NCI-H446 treated with DMSO at 0.1 percent for 48 hours (cell line): ENCODE measurements around the gene COX7A1.
"Not testable (repeated sequence)": the region's sequence is repeated elsewhere in the genome, so short reads cannot be mapped to it uniquely, and the experiment has no call there.

Experiments
- DNase-seq: peaks from one replicate; lab custom pipeline; 2025; lab: John Stamatoyannopoulos, UW

COX7A1 gene

DNA sequence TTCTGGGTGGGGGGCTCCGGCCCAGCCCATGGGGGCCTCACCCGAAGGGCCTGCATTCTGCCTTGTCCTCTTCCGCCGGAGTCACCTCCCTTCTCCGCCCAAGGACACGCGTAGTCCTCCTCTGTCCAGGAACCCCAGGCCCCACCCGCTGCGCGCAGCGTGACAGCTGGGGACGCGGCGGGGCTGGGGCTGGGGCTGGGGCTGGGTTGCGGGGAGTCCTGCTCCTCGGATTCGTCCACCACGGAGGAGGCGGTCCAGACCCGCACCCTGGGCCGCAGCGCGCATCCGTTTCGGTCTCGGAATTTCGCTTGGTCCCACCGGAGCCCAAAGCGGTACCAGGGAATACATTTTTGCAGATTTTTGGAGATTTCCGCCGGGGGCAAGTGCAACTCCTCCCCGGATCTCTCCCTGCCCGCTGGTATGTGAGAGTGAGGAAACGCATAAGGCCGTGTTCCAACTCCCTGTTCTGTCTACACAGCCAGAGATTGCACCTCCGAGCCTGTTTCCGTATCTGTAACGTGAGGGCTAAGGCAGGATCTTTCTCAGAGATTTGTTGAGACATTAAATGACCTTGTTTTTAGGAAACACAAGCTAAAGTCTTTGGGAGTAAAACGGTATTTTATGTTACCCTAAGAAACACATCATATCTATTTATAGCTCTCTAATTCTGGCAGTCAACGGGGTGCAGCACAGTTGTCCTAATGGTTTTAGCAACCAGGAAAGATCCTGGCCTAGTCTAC is at the start of gene COX7A1:
COX7A1 (minus strand) TSS at position 96 of the 740 bp plus-strand sequence; CDS start at position 56, 40 bp downstream.
- DNase-seq, result no peak

DNA sequence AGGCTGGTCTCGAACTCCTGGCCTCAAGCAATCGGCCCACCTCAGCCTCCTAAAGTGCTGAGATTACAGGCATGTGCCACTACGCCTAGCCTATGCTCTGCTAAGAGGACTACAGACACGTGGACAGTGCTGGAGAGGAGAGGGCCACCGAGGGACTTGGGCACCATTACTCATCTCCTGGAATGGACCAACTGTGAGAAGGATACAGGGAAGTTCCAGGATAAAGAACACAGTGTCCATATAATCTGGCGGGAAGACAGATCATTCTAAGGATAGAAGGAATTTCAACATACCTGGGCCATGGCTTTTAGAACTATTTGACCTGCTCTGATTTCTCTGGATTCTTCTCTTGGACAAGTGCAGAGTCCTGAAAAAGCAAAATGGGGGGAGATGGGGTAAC is 49.4 kb upstream of the COX7A1 start:
- DNase-seq, result no peak

DNA sequence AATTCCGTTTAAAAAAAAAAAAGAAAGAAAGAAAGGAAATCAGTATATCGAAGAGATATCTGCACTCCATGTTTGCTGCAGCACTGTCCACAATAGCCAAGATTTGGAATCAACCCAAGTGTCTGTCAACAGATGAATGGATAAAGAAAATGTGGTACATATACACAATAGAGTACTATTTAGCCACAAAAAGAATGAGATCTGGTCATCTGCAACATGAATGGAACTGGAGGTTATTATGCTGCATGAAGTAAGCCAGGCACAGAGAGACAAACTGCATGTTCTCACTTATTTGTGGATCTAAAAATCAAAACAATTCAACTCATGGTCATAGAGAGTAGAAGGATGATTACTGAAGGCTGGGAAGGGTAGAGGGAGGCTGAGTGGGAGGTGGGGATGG is 45.9 kb upstream of the COX7A1 start:
- no peak for DNase-seq

DNA sequence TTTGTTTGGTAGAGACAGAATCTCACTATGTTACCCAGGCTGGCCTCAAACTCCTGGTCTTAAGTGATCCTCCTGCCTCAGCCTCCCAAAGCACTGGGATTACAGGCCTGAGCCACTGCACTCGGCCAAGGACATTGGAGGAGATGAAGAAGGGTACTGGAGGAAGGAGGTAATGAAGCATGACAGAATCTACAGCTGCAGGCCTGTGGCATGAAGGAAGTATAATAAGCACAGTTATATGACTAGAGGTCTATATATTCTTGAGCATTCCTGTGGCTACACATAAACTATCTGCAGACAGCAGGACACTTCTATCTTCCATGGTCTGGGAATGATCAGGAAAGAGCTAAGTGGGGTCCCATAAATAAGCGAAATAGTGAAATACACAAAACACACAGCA is 44.0 kb upstream of the COX7A1 start:
- DNase-seq, result no peak

DNA sequence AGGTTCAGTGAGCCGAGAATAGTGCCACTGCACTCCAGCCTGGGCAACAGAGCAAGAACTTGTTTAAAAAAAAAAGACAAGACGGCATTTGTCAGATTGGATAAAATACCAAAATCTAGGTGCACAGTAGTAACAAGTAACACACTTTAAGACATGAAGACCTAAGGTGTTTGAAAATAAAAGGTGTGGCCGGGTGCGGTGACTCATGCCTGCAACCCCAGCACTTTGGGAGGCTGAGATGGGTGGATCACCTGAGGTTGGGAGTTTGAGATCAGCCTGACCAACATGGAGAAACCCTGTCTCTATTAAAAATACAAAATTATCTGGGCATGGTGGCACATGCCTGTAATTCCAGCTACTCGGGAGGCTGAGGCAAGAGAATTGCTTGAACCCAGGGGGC is 34.5 kb upstream of the COX7A1 start:
- not testable (repeated sequence) for DNase-seq

DNA sequence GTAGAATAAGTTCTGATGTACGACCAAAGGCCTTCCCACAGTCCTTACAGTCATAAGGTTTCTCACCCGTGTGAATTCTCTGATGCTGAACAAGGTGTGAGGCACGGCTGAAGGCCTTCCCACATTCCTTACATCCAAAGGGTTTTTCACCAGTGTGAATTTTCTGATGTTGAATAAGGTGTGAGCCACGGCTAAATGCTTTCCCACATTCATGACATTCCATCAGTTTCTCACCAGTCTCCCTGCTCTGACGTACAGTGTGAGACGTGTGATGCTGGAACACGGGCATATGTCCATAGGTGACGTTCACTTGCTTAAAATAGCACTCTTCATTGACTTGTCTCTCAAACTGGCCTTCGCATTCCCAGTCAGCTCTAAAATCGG is 31.0 kb upstream of the COX7A1 start:
- DNase-seq, result no peak

DNA sequence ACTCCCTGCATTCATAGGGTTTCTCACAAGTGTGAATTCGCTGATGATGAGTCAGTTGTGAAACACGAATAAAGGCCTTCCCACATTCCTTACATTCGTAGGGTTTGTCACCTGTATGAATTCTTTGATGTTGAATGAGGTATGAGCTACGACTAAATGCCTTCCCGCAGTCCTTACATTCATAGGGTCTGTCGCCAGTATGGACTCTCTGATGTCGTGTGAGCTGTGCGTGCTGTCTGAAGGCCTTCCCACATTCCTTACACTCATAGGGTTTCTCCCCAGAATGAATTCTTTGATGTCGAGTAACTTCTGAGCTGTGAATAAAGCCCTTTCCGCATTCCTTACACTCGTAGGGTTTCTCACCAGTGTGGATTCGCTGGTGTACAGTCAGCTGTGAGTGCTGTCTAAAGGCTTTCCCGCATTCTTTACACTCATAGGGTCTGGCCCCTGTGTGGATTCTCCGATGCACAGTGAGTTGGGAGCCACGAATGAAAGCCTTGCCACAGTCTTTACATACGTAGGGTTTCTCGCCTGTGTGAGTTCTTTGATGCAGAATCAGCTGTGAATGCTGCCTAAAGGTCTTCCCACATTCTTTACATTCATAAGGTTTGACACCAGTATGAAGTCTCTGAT is 30.5 kb upstream of the COX7A1 start:
- DNase-seq, result no peak

DNA sequence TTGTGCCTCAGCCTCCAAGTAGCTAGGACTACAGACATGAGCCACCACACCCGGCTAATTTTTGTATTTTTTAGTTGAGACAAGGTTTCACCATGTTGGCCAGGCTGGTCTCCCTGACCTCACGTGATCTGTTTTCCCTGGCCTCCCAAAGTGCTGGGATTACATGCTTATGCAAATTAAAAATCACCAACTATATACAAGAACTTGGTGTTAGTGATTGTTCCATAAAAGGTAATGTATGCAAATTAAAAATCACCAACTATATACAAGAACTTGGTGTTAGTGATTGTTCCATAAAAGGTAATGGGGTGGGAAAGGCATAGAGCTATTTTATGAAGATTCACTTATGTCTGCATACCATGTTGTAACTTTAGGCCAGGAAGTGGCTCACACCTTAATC is 26.8 kb upstream of the COX7A1 start:
- not testable (repeated sequence) for DNase-seq

DNA sequence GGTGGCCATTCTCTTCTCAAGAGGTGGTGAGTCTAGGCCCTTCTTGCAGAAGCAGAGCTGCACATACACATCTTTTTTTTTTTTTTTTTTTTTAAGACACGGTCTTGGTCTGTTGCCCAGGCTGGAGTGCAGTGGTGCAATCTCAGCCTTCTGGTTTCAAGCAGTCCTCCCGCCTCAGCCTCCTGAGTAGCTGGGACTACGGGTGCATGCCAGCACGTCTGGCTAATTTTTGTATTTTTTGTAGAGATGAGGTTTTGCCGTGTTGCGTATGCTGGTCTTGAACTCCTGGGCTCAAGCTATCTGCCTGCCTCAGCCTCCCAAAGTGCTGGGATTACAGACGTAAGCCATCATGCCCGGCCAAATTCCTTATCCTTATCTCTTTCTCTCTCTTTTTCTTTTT is 21.6 kb upstream of the COX7A1 start:
- not testable (repeated sequence) for DNase-seq

DNA sequence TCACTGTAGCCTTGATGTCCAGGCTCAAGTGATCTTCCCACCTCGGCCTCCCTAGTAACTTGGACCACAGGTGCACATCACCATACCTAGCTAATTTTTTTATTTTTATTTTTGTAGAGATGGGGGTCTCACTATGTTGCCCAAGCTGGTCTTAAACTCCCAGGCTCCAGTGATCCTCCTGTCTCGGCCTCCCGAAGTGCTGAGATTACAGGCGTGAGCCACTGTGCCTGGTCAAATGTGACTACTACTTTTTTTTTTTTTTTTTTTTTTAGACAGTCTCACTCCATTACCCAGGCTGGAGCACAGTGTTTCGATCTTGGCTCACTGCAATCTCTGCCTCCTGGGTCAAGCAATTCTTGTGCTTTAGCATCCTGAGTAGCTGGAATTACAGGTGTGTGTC is 20.6 kb upstream of the COX7A1 start:
- no peak for DNase-seq

DNA sequence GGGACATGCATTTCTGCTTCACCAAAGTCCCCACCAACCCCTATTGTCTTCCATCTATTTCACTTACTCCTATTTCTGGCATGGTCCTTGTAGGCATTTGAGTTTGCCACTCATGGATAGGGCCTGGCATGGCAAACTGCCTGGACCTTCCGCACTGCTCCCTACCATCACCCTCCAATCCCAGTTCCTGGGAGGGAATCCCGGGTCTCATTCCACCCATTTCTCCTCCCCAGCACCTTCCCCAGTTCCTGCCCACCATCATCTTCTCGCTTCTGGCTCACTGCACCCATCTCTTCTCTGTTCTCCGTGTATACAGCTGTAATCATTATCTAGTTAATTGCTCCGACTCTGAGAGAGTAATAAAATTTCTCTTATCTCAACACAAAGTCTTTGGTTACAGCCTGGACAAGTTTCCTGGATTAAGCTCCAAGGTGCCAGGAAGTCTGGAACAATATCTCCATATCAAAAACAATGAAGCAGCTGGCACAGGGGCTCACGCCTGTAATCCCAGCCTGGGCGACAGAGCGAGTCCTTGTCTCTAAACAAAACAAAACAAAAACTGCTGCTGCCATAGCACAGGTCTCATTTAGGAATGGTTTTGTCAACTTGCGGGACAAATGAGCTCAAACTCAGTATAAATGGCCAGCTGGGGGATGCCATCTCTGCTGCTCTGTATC is 17.0 kb upstream of the COX7A1 start:
- DNase-seq, result no peak

DNA sequence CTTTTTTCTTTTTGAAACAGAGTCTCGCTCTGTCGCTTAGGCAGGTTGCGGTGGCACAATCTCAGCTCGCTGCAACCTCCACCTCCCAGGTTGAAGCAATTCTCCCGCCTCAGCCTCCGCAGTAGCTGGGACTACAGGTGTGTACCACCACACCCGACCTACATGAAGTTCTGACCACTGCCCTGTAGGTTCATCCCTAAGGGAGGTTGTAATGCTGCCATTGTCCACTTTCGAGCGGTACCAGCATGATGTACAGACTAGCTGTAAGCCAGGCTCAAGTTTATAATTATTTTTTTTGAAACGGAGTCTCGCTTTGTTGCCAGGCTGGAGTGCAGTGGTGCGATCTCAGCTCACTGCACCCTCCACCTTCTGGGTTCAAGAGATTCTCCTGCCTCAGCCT is 11.6 kb upstream of the COX7A1 start:
- DNase-seq, result no peak

DNA sequence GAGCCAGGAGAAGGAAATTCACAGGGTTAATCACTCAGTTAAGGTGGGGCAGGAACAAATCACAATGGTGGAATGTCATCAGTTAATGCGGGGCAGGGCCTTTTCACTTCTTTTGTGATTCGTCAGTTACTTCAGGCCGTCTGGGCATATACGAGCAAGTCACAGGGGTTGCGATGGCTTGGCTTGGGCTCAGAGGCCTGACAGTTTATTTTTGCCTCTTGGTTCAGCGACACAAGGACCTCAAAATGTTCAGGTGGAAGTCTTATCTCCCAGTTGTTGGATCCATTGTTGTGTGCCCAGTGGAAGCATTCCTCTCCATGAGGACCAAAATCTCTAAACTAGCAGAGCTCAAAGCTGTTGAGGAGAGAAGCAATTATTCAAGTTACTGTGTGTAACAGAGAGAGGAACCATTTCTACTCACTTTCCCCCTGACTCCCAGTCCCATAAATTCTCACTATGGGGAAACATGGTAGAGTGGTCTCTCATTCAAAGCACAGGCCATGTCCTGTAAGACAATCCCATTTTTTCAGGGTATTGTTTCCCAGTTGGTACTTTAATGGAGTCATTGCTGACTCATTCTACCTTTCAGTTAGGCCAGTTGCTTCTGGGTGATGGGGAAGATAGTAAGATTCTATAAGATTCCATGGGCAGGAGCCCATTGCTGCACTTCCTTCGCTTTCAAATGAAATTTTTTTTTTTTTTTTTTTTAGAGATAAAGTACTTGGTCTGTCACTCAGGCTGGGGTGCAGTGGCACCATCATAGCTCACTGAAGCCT is 8.8 kb upstream of the COX7A1 start:
- DNase-seq, result no peak

DNA sequence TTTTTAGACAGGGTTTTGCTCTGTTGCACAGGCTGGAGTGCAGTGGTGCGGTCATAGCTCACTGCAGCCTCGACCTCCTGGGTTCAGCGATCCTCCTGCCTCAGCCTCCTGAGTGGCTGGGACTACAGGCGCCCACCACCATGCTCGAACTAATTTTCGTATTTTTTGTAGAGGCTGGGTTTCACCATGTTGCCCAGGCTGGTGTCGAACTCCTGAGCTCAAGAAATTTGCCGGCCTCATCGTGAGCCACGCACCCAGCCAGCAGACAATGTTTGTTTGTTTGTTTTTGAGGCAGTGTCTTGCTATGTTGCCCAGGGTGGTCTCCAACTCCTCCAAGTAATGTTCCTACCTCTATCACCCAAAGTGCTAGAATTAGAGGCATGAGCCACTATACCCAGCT is 879 bp upstream of the COX7A1 start:
- no peak for DNase-seq

DNA sequence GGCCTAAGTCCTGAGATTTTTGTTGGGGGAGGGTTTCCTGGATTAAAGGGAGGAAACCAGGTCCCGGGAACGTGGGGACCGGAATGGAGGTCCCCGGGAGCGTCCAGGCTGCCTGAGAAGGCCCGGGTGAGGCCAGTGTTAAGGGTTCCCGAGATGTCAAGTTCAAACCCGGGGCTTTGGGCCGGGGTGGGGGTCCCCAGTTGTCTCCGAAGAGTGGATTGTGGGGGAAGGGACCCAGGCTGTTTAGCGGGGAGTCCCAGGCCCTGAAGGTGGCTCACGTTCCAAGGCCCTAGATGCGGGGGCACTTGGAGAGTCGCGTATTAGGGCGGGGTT is 262 bp downstream of the COX7A1 start:
- no peak for DNase-seq

DNA sequence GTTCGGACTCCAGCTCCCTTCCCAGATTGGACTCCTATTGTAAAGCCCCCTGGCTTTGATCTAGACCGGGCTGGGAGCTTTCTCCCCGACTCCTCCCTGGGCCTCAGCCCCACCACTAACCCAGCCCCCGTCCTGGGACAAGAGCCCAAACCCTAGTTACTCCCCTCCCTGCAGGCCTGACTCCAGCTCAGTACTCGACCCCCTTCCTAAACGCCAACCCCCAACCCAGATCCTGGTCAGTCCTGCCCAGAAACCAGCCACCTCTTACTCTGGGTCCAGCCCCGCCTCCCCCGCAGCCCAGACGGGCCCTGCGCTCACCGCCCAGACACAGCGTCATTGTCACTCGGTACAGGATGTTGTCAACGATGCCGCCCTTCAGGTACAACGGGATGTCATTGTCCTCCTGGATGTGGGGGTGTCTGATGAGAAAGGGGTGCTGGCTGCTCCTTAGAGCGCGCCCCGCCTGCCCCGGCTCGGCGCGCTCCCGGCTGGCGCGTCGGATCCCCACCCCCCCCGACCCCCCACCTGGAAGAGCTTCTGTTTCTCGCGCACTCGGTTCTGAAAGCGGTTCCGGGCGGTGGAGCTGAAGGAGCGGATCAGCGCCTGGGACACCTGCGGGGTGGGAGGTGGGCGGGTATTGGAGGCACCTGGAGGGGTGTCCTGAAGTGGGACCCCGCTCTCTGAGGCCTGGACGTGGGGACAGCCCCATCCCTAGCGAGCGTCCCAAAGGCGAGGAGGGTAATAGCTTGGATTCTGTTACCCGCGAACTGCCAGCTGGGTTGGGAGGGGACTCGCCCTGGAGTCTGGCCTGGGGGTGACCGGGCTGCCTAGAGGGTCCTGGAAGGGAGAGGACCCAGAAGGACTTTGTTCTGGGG is 866 bp downstream of the COX7A1 start:
- DNase-seq, result no peak

DNA sequence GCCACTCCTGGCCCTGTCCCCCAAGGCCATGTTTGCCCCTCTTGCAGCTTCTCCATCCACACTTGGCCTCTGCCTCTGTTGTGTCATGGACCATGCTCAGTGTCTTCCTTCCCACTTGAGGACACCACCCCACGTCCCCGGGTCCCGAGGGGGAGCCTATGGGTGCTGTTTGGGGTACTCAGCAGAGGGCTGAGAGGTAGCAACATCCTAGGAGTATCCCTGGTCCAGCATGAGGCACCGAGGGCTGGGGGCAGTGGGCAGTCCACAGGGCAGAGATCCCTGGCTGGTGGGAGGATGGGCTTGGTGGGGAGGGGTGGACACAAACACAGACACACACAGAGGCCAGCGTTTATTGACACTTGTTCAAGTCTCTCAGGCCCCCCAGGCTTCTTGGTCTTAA is 1.7 kb downstream of the COX7A1 start:
- no peak for DNase-seq

DNA sequence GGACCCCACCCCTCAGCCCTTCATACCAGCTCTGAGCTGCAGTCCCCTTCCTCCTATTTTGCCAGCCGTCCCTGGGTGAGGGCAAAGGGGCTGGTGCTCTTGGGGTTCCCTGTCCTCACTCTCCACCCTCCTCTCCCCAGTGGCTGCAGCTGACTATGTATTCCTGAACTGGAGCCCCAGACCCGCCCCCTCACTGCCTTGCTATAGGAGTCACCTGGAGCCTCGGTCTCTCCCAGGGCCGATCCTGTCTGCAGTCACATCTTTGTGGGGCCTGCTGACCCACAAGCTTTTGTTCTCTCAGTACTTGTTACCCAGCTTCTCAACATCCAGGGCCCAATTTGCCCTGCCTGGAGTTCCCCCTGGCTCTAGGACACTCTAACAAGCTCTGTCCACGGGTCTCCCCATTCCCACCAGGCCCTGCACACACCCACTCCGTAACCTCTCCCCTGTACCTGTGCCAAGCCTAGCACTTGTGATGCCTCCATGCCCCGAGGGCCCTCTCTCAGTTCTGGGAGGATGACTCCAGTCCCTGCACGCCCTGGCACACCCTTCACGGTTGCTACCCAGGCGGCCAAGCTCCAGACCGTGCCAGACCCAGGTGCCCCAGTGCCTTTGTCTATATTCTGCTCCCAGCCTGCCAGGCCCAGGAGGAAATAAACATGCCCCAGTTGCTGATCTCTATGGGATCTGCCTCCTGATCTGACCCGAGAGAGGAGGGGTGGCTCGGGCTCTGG is 2.4 kb downstream of the COX7A1 start:
- no peak for DNase-seq

DNA sequence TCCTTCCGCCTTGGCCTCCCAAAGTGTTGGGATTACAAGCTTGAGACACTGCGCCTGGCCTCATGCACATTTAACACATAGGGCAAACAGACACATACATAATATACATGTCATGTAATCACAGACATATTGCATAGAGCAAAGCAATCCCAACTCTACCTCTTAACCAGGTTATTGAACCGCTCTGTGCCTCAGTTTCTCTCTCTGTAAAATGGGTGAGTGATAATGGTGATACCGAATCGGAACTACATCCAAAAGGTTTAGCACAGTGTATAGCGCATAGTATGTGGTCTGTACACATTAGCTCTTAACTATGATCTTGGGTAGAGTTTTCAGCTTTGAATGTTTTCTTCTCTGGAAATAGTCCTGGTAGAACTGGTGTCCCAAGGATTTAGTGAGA is 7.6 kb downstream of the COX7A1 start:
- no peak for DNase-seq

DNA sequence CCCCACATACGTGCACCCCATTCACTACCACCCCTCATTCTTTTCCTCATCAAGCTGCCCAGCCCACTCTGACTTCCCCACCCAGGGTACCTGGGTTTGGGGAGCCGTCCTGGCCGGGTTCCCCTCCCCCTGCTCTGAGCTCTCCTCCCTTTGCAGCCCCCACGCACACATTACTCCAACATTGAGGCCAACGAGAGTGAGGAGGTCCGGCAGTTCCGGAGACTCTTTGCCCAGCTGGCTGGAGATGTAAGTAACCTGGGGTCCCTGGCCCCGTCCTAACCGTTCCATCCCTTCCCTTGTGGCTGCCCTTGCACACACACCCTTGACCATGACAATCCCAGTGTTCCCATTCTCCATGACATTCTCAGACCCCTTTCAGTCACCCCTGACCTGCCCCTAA is 9.8 kb downstream of the COX7A1 start:
- no peak for DNase-seq

DNA sequence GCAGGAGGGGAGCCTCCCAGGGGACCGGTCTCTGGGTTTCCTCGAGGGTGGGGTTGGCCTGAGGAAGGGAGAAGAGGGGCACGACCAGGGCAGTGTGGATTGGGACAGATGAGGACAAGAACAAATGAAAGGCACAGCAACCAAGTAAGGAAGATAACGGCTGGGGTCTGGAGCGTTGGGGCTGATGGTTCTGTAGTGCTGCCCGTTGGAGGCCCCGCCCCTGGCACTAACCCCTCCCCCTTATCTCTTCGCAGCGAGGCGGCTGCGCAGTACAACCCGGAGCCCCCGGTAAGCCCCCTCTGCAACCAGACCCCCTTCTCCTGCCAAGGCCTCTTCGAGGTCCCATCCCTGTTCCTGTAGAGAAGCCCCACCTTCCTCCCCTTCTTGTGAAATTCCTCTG is 10.2 kb downstream of the COX7A1 start:
- no peak for DNase-seq
